Prostate gland (tissue), 2 donors: ENCODE results near the gene CDH13.

Experiments used
- CTCF ChIP-seq, 4 experiments: fragments of 200-600 bp in 2 of 4; fragments of 450-650 bp in 2 of 4; sonication (generic) in 2 of 4; IDR thresholded peaks; 1 replicate in 3 of 4; 2 replicates in 1 of 4; pipeline ENCODE4 v1.5.1; 2016 to 2019; ENCODE audit warnings: antibody characterized with exemption in 4 of 4, mild to moderate bottlenecking in 2 of 4, moderate library complexity in 2 of 4
- POLR2A ChIP-seq: fragments of 450-650 bp; IDR thresholded peaks from one replicate; pipeline ENCODE4 v1.6.1; 2016; ENCODE audit warnings: antibody characterized with exemption, mild to moderate bottlenecking
- POLR2AphosphoS5 ChIP-seq: sonication (generic); formaldehyde crosslinking; IDR thresholded peaks from one replicate; pipeline ENCODE4 v1.6.1; 2017; ENCODE audit warnings: antibody characterized with exemption

- TF ChIP-seq CTCF (IDR thresholded peaks at IDR 0.05) (no peak), POLR2AphosphoS5 (no peak), POLR2A (no peak)
Measured at GRCh38 chr16:83588070-83588469, 961.3 kb downstream of the CDH13 start.
